ENCODE measurements around the gene CATSPER1. TPM values are rescaled to one million over a fixed set of nuclear protein-coding genes. Genes with fewer than 3 reads are reported as not detected.

The CATSPER1 gene
- total RNA-seq, 2 donors from 2014 or later, result not detected

GRCh38 chr11:65992056-65992455 is 34.2 kb downstream of the CATSPER1 start:
- Histone ChIP-seq H3K4me3 (ENCODE audit: low read length) (no peak overlapping the region), H3K9me3 (ENCODE audit: control insufficient read depth, low read length) (no peaks in the 10 kb centered on the region), H3K27ac (ENCODE audit: low read depth, low read length) (no peak overlapping the region), H3K9ac (ENCODE audit: extremely low read depth, low read length, poor library complexity, severe bottlenecking) (no peak overlapping the region), H3K27me3 (ENCODE audit: control insufficient read depth, insufficient read depth, low read length, poor library complexity, severe bottlenecking) (no peaks in the 10 kb centered on the region), H3K36me3 (ENCODE audit: control insufficient read depth, insufficient read depth, low read length) (peaks cover 14% of the 10 kb centered on the region), H3K4me1 (ENCODE audit: control insufficient read depth, insufficient read depth, low read length) (no peaks in the 10 kb centered on the region)
- WGBS, 2 experiments (ENCODE audit: insufficient coverage in 1 of 2, insufficient read length in 1 of 2), result 94 to 96% methylated on average over 3 to 5 of the region's 5 CpGs
- Mint-ChIP-seq H3K27ac (no peak overlapping the region), H3K9me3 (no peaks in the 10 kb centered on the region), H3K4me1 (no peaks in the 10 kb centered on the region), H3K36me3 (ENCODE audit: low read depth) (peaks cover 19% of the 10 kb centered on the region), H3K4me3 (no peak overlapping the region), H3K27me3 (ENCODE audit: insufficient read depth) (no peaks in the 10 kb centered on the region)
- no peak for TF ChIP-seq CTCF (conservative IDR thresholded peaks at IDR 0.05)
- DNase-seq, result no peak

- DNase-seq, result peak; percentile 97
- peaks cover 11% of the 10 kb centered on the region for H3K36me3 Mint-ChIP-seq (ENCODE audit: low read depth)
- Histone ChIP-seq H3K9me3 (ENCODE audit: control insufficient read depth, low read length) (no peaks in the 10 kb centered on the region), H3K27ac (ENCODE audit: low read depth, low read length) (no peak overlapping the region), H3K27me3 (ENCODE audit: control insufficient read depth, insufficient read depth, low read length, poor library complexity, severe bottlenecking) (no peaks in the 10 kb centered on the region), H3K9ac (ENCODE audit: extremely low read depth, low read length, poor library complexity, severe bottlenecking) (no peak overlapping the region), H3K36me3 (ENCODE audit: control insufficient read depth, insufficient read depth, low read length) (peaks cover 4% of the 10 kb centered on the region), H3K4me3 (ENCODE audit: low read length) (no peak overlapping the region), H3K4me1 (ENCODE audit: control insufficient read depth, insufficient read depth, low read length) (no peaks in the 10 kb centered on the region)
- no peaks in the 10 kb centered on the region for H3K4me1 Mint-ChIP-seq
- no peaks in the 10 kb centered on the region for H3K9me3 Mint-ChIP-seq
- no peak overlapping the region for H3K27ac Mint-ChIP-seq
- H3K27me3 Mint-ChIP-seq (ENCODE audit: insufficient read depth), result no peaks in the 10 kb centered on the region
- TF ChIP-seq CTCF (conservative IDR thresholded peaks at IDR 0.05), result peak; percentile 99
- no peak overlapping the region for H3K4me3 Mint-ChIP-seq
- WGBS, 2 experiments (ENCODE audit: insufficient coverage in 1 of 2, insufficient read length in 1 of 2), result 30 to 58% methylated on average over 6 to 10 of the region's 10 CpGs
Measured at GRCh38 chr11:65988791-65989592, 37.3 kb downstream of the CATSPER1 start.

DNA sequence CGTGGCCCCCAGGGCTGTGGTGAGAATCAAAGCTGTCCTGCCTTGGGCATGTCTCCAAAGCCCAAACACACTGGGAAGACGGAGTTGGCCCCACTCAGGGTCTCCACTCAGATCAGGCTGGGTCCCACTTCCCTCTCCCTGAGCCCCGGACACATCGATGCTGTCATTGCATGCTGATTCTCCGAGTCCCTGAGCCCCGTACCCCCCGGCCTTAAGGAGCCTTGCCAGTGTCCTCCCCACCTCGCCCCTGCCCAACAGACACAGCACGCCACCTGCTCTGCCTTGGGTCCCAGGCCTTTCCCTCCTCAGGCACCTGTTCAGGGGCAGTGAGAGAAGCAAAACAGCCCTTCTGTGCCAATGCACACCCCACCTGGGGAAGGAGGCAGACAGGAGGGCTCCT is 38.9 kb downstream of the CATSPER1 start:
- no peaks in the 10 kb centered on the region for H3K9me3 Mint-ChIP-seq
- H3K4me1 ChIP-seq (ENCODE audit: control insufficient read depth, insufficient read depth, low read length), result no peaks in the 10 kb centered on the region
- H3K27me3 Mint-ChIP-seq (ENCODE audit: insufficient read depth), result no peaks in the 10 kb centered on the region
- H3K4me3 Mint-ChIP-seq, result no peak overlapping the region
- H3K4me1 Mint-ChIP-seq, result no peaks in the 10 kb centered on the region
- no peaks in the 10 kb centered on the region for H3K9me3 ChIP-seq (ENCODE audit: control insufficient read depth, low read length)
- no peak overlapping the region for H3K27ac Mint-ChIP-seq
- H3K36me3 Mint-ChIP-seq (ENCODE audit: low read depth), result peaks cover 9% of the 10 kb centered on the region
- H3K36me3 ChIP-seq (ENCODE audit: control insufficient read depth, insufficient read depth, low read length), result peaks cover 4% of the 10 kb centered on the region
- DNase-seq, result no peak
- H3K9ac ChIP-seq (ENCODE audit: extremely low read depth, low read length, poor library complexity, severe bottlenecking), result no peak overlapping the region
- no peak overlapping the region for H3K27ac ChIP-seq (ENCODE audit: low read depth, low read length)
- H3K27me3 ChIP-seq (ENCODE audit: control insufficient read depth, insufficient read depth, low read length, poor library complexity, severe bottlenecking), result no peaks in the 10 kb centered on the region
- TF ChIP-seq CTCF (conservative IDR thresholded peaks at IDR 0.05), result no peak
- H3K4me3 ChIP-seq (ENCODE audit: low read length), result no peak overlapping the region
- WGBS, 2 experiments (ENCODE audit: insufficient coverage in 1 of 2, insufficient read length in 1 of 2), result 82 to 83% methylated on average over 4 to 9 of the region's 9 CpGs
